OCI-LY1 (cell line): Measurements from ENCODE around the gene PIP5K1C.

ENCODE experiments used
- CTCF ChIP-seq: fragments of 200-600 bp; sonication (generic), shearing (Covaris generic); IDR thresholded peaks from 2 replicates; pipeline ENCODE4 v1.5.1; 2017; ENCODE audit warnings: mild to moderate bottlenecking, antibody characterized with exemption, low read length, moderate library complexity, mixed read lengths
- EZH2 ChIP-seq: fragments of 200-600 bp; sonication (generic), shearing (Covaris generic); IDR thresholded peaks from 2 replicates; pipeline ENCODE4 v1.8.0; 2017; ENCODE audit warnings: borderline replicate concordance, mixed run types, mild to moderate bottlenecking, antibody characterized with exemption, low read length, moderate library complexity, mixed read lengths

DNA sequence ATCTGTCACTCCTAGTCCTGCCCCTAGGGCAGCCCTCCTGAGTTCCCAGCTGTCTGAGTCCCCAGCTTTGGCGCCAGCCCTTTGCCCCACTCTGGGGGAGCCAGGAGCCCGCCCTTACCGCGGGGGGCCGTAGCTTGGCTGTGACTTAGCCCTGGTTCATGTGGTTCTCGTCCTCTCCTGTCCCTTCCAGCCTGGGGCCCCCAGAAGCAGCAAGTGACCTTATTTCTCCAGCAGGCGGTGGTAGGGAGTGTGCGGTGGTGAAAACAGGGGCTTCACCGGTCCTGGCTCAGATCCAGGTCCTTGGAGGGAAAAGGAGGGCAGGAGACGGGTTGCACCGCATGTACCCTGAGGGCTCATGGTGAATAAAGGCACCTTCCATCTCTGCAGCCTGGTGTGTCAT is 107.1 kb downstream of the PIP5K1C start:
- TF ChIP-seq CTCF = no peak
- no peak for TF ChIP-seq EZH2
